ENCODE measurements around the gene CYB561A3.

The CYB561A3 gene

DNA sequence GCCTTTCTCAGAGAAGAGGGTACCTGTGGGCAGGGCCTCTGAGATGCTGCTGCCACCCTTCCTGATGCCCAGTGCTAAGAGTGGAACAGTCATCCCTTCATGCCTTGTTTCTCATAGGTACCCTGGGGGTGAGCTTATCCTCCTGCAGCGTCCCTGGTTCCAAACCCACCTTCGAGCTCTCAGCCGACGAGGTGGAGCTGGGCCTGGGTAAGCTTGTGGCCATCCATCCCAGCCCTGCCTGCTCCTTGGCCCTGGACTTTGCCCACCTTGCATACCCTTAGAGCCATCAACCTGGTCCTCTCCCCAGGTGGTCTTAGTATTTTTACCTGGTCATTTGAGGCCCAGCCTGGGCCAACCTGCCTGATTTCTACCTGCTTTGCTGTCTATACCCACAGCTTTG lies 20.0 kb downstream of the CYB561A3 start:
- no peak for TF ChIP-seq EGR1 (IDR thresholded peaks at IDR 0.05)
- no peak for TF ChIP-seq FOXM1 (IDR thresholded peaks at IDR 0.05; ENCODE audit: borderline replicate concordance, low read depth)
- no peak for TF ChIP-seq USF1 (IDR thresholded peaks at IDR 0.05)
- TF ChIP-seq TEAD4 (IDR thresholded peaks at IDR 0.05): no peak
- TF ChIP-seq YY1 (IDR thresholded peaks at IDR 0.05; ENCODE audit: low read depth): no peak
- no peak for TF ChIP-seq RAD21 (IDR thresholded peaks at IDR 0.05; ENCODE audit: low read depth)
- no peak for TF ChIP-seq EP300 (IDR thresholded peaks at IDR 0.05; ENCODE audit: borderline replicate concordance)
- TF ChIP-seq NFIC (IDR thresholded peaks at IDR 0.05): no peak
- no peak for TF ChIP-seq TCF12 (IDR thresholded peaks at IDR 0.05; ENCODE audit: low read depth)
- TF ChIP-seq, protein P1, sequence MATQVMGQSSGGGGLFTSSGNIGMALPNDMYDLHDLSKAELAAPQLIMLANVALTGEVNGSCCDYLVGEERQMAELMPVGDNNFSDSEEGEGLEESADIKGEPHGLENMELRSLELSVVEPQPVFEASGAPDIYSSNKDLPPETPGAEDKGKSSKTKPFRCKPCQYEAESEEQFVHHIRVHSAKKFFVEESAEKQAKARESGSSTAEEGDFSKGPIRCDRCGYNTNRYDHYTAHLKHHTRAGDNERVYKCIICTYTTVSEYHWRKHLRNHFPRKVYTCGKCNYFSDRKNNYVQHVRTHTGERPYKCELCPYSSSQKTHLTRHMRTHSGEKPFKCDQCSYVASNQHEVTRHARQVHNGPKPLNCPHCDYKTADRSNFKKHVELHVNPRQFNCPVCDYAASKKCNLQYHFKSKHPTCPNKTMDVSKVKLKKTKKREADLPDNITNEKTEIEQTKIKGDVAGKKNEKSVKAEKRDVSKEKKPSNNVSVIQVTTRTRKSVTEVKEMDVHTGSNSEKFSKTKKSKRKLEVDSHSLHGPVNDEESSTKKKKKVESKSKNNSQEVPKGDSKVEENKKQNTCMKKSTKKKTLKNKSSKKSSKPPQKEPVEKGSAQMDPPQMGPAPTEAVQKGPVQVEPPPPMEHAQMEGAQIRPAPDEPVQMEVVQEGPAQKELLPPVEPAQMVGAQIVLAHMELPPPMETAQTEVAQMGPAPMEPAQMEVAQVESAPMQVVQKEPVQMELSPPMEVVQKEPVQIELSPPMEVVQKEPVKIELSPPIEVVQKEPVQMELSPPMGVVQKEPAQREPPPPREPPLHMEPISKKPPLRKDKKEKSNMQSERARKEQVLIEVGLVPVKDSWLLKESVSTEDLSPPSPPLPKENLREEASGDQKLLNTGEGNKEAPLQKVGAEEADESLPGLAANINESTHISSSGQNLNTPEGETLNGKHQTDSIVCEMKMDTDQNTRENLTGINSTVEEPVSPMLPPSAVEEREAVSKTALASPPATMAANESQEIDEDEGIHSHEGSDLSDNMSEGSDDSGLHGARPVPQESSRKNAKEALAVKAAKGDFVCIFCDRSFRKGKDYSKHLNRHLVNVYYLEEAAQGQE (IDR thresholded peaks at IDR 0.05; ENCODE audit: low read depth): no peak
- no peak for TF ChIP-seq ZBTB7A (IDR thresholded peaks at IDR 0.05; ENCODE audit: low read depth)
- no peak for TF ChIP-seq CREB1 (IDR thresholded peaks at IDR 0.05; ENCODE audit: low read depth)
- TF ChIP-seq TAF1 (IDR thresholded peaks at IDR 0.05; ENCODE audit: low read depth): no peak
- no peak for TF ChIP-seq CEBPB (IDR thresholded peaks at IDR 0.05)
- no peak for TF ChIP-seq MAX (IDR thresholded peaks at IDR 0.05)

- TF ChIP-seq ZBTB7A (IDR thresholded peaks at IDR 0.05; ENCODE audit: low read depth): no peak
- TF ChIP-seq, protein P1 (IDR thresholded peaks at IDR 0.05; ENCODE audit: low read depth): no peak
- no peak for TF ChIP-seq YY1 (IDR thresholded peaks at IDR 0.05; ENCODE audit: low read depth)
Observed at GRCh38 chr11:61340979-61341378, 20.7 kb downstream of the CYB561A3 start.

DNA sequence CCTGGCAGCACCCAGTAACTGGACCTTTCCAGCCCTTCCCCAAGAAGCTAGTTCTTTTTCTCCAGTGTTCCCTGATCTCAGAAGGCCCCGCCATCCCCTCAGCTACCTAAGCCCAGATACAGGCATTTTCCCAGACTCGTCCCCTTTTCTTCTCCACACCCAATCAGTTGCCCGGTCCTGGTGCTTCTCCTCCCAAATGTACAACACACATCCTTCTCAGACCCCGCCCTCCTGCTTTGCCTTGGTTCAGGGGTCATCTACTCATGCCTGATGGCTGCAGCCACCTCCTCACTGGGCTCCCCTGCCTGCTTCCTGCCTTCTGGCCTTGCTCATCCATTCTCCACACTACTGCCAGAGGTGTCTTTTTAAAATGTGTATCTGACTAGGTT lies 22.2 kb downstream of the CYB561A3 start:
- TF ChIP-seq TEAD4 (IDR thresholded peaks at IDR 0.05) (no peak), RAD21 (IDR thresholded peaks at IDR 0.05; ENCODE audit: low read depth) (no peak), TCF12 (IDR thresholded peaks at IDR 0.05; ENCODE audit: low read depth) (no peak), EP300 (IDR thresholded peaks at IDR 0.05; ENCODE audit: borderline replicate concordance) (no peak), FOXM1 (IDR thresholded peaks at IDR 0.05; ENCODE audit: borderline replicate concordance, low read depth) (no peak), USF1 (IDR thresholded peaks at IDR 0.05) (no peak), YY1 (IDR thresholded peaks at IDR 0.05; ENCODE audit: low read depth) (no peak), TAF1 (IDR thresholded peaks at IDR 0.05; ENCODE audit: low read depth) (no peak), MAX (IDR thresholded peaks at IDR 0.05) (no peak), EGR1 (IDR thresholded peaks at IDR 0.05) (no peak), NFIC (IDR thresholded peaks at IDR 0.05) (no peak), CEBPB (IDR thresholded peaks at IDR 0.05) (no peak), ZBTB7A (IDR thresholded peaks at IDR 0.05; ENCODE audit: low read depth) (no peak)
- TF ChIP-seq, protein P1 (IDR thresholded peaks at IDR 0.05; ENCODE audit: low read depth): no peak

- TF ChIP-seq TEAD4 (IDR thresholded peaks at IDR 0.05): no peak
- TF ChIP-seq USF1 (IDR thresholded peaks at IDR 0.05): no peak
- no peak for TF ChIP-seq YY1 (IDR thresholded peaks at IDR 0.05; ENCODE audit: low read depth)
- no peak for TF ChIP-seq EP300 (IDR thresholded peaks at IDR 0.05; ENCODE audit: borderline replicate concordance)
- no peak for TF ChIP-seq FOXM1 (IDR thresholded peaks at IDR 0.05; ENCODE audit: borderline replicate concordance, low read depth)
- TF ChIP-seq EGR1 (IDR thresholded peaks at IDR 0.05): no peak
- TF ChIP-seq TAF1 (IDR thresholded peaks at IDR 0.05; ENCODE audit: low read depth): no peak
- TF ChIP-seq MAX (IDR thresholded peaks at IDR 0.05): no peak
- TF ChIP-seq CEBPB (IDR thresholded peaks at IDR 0.05): no peak
- no peak for TF ChIP-seq NFIC (IDR thresholded peaks at IDR 0.05)
- no peak for TF ChIP-seq TCF12 (IDR thresholded peaks at IDR 0.05; ENCODE audit: low read depth)
- TF ChIP-seq CREB1 (IDR thresholded peaks at IDR 0.05; ENCODE audit: low read depth): no peak
- TF ChIP-seq, protein P1 (IDR thresholded peaks at IDR 0.05; ENCODE audit: low read depth): no peak
Observed at GRCh38 chr11:61338783-61339489, 22.7 kb downstream of the CYB561A3 start.

Data from Ishikawa (cell line).